Muscle layer of colon (tissue), 2 donors: ENCODE results near the gene PLEKHA7.
"Not testable (repeated sequence)": the region's sequence is repeated elsewhere in the genome, so short reads cannot be mapped to it uniquely, and the experiment has no call there.

Experiments
- H3K27ac ChIP-seq: one replicate; pipeline ENCODE4 v1.7.0; 2013; ENCODE audit warnings: low read depth, mild to moderate bottlenecking, low read length, moderate library complexity
- H3K27me3 ChIP-seq, 2 donors: one replicate each; pipeline ENCODE4 v1.7.0; 2013; ENCODE audit warnings: low read length in 2 of 2, mild to moderate bottlenecking in 2 of 2; ENCODE audit not compliant: insufficient read depth in 2 of 2, control insufficient read depth in 1 of 2
- H3K36me3 ChIP-seq: one replicate; pipeline ENCODE4 v1.7.0; 2013; ENCODE audit warnings: mild to moderate bottlenecking, low read length; ENCODE audit not compliant: insufficient read depth
- H3K4me1 ChIP-seq: one replicate; pipeline ENCODE4 v1.7.0; 2013; ENCODE audit warnings: mild to moderate bottlenecking, low read length; ENCODE audit not compliant: insufficient read depth
- H3K4me3 ChIP-seq, 2 donors: one replicate each; pipeline ENCODE4 v1.7.0; 2013; ENCODE audit warnings: low read length in 2 of 2, low read depth in 1 of 2, mild to moderate bottlenecking in 1 of 2, moderate library complexity in 1 of 2
- H3K9ac ChIP-seq: one replicate; pipeline ENCODE4 v1.7.0; 2013; ENCODE audit warnings: low read length
- H3K9me3 ChIP-seq: one replicate; pipeline ENCODE4 v1.7.0; 2013; ENCODE audit warnings: mild to moderate bottlenecking, low read length
- donor health status: abdominal sarcoma.
- donor health status: Adenocarcinoma of cecum.

Gene PLEKHA7

GRCh38 chr11:17014321-17014832 is at the start of gene PLEKHA7:
Gene PLEKHA7, minus strand, starts transcription at chr11:17014414. Its CDS starts 13 bp downstream, at chr11:17014401.
- H3K27me3 ChIP-seq: peaks cover 0 to 6% of the 10 kb centered on the region in 2 donors
- H3K9me3 ChIP-seq: no peaks in the 10 kb centered on the region
- H3K9ac ChIP-seq: no peak within 1 kb of the TSS
- H3K27ac ChIP-seq: peak within 1 kb of the TSS; percentile 25
- H3K4me3 ChIP-seq: peak within 1 kb of the TSS; percentile 67 to 76
- H3K4me1 ChIP-seq: peaks cover 5% of the 10 kb centered on the region
- H3K36me3 ChIP-seq: no peaks in the 10 kb centered on the region

- H3K36me3 ChIP-seq: no peaks in the 10 kb centered on the region
- H3K4me1 ChIP-seq: no peaks in the 10 kb centered on the region
- H3K27me3 ChIP-seq: no peaks in the 10 kb centered on the region
- no peak overlapping the region for H3K27ac ChIP-seq
- H3K9me3 ChIP-seq: no peaks in the 10 kb centered on the region
- H3K4me3 ChIP-seq: no peak overlapping the region
- H3K9ac ChIP-seq: no peak overlapping the region
These were observed 49.2 kb upstream of the PLEKHA7 start for GRCh38 chr11:17063171-17064002.

- H3K27me3 ChIP-seq, H3K9ac ChIP-seq, H3K27ac ChIP-seq, H3K9me3 ChIP-seq, H3K4me1 ChIP-seq, H3K4me3 ChIP-seq, H3K36me3 ChIP-seq: not testable (repeated sequence)
These were observed 36.9 kb upstream of the PLEKHA7 start for GRCh38 chr11:17051146-17051545.

GRCh38 chr11:17048491-17048890 is 34.3 kb upstream of the PLEKHA7 start:
- not testable (repeated sequence) for H3K9ac ChIP-seq, H3K36me3 ChIP-seq, H3K27ac ChIP-seq, H3K27me3 ChIP-seq, H3K4me1 ChIP-seq, H3K9me3 ChIP-seq, H3K4me3 ChIP-seq

- no peaks in the 10 kb centered on the region for H3K36me3 ChIP-seq
- H3K4me3 ChIP-seq: no peak overlapping the region
- H3K27ac ChIP-seq: no peak overlapping the region
- no peaks in the 10 kb centered on the region for H3K27me3 ChIP-seq
- no peaks in the 10 kb centered on the region for H3K9me3 ChIP-seq
- no peak overlapping the region for H3K9ac ChIP-seq
- H3K4me1 ChIP-seq: no peaks in the 10 kb centered on the region
These were observed 32.5 kb upstream of the PLEKHA7 start for GRCh38 chr11:17046690-17047089.

GRCh38 chr11:17036666-17037658 is 22.7 kb upstream of the PLEKHA7 start:
- no peak overlapping the region for H3K4me3 ChIP-seq
- H3K9me3 ChIP-seq: no peaks in the 10 kb centered on the region
- H3K9ac ChIP-seq: no peak overlapping the region
- H3K4me1 ChIP-seq: no peaks in the 10 kb centered on the region
- no peaks in the 10 kb centered on the region for H3K36me3 ChIP-seq
- no peaks in the 10 kb centered on the region for H3K27me3 ChIP-seq
- no peak overlapping the region for H3K27ac ChIP-seq

- H3K4me3 ChIP-seq, H3K27ac ChIP-seq, H3K9me3 ChIP-seq, H3K36me3 ChIP-seq, H3K27me3 ChIP-seq, H3K4me1 ChIP-seq, H3K9ac ChIP-seq: not testable (repeated sequence)
These were observed 19.8 kb upstream of the PLEKHA7 start for GRCh38 chr11:17034027-17034426.

GRCh38 chr11:17026487-17027082 is 12.4 kb upstream of the PLEKHA7 start:
- no peaks in the 10 kb centered on the region for H3K4me1 ChIP-seq
- no peaks in the 10 kb centered on the region for H3K9me3 ChIP-seq
- H3K9ac ChIP-seq: no peak overlapping the region
- H3K27ac ChIP-seq: no peak overlapping the region
- H3K27me3 ChIP-seq: no peaks in the 10 kb centered on the region
- H3K4me3 ChIP-seq: no peak overlapping the region
- no peaks in the 10 kb centered on the region for H3K36me3 ChIP-seq

GRCh38 chr11:17024924-17025323 is 10.7 kb upstream of the PLEKHA7 start:
- H3K27ac ChIP-seq: no peak overlapping the region
- H3K9ac ChIP-seq: no peak overlapping the region
- no peaks in the 10 kb centered on the region for H3K4me1 ChIP-seq
- H3K27me3 ChIP-seq: no peaks in the 10 kb centered on the region
- no peak overlapping the region for H3K4me3 ChIP-seq
- H3K9me3 ChIP-seq: no peaks in the 10 kb centered on the region
- no peaks in the 10 kb centered on the region for H3K36me3 ChIP-seq

GRCh38 chr11:17021511-17021910 is 7.3 kb upstream of the PLEKHA7 start:
- no peaks in the 10 kb centered on the region for H3K27me3 ChIP-seq
- H3K36me3 ChIP-seq: no peaks in the 10 kb centered on the region
- H3K4me1 ChIP-seq: no peaks in the 10 kb centered on the region
- H3K4me3 ChIP-seq: no peak overlapping the region
- H3K9ac ChIP-seq: no peak overlapping the region
- H3K27ac ChIP-seq: no peak overlapping the region
- no peaks in the 10 kb centered on the region for H3K9me3 ChIP-seq

- Histone ChIP-seq H3K36me3 (no peaks in the 10 kb centered on the region), H3K9ac (no peak overlapping the region), H3K9me3 (no peaks in the 10 kb centered on the region), H3K27me3 (no peaks in the 10 kb centered on the region), H3K4me1 (no peaks in the 10 kb centered on the region), H3K4me3 (no peak overlapping the region), H3K27ac (no peak overlapping the region)
These were observed 6.6 kb upstream of the PLEKHA7 start for GRCh38 chr11:17020831-17021230.
